ENCODE results near the gene MPDZ.

DNA sequence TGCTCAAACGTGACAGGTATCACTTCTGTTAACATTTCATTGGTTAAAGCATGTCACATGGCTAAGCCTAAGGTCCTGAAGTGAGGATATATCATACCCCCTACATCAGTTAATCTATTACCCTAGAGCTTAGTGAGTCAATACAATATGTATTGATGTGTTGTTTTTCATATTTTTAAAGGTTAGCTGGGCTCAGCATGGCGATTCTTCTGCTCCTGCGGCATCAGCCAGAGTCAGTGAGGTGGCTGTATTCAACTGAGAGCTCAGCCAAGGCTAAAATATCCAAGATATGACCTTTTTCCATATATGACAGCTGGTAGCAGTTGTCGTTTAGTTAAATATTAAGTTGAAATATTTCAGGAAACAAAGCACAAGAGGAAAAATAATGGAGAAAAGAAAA lies 38.5 kb upstream of the MPDZ start:
- TF ChIP-seq TCF12 (IDR thresholded peaks at IDR 0.05) (no peak), TCF12 (CRISPR knock-in tag; IDR thresholded peaks at IDR 0.05) (no peak), MZF1 (CRISPR knock-in tag; IDR thresholded peaks at IDR 0.05; ENCODE audit: borderline replicate concordance) (no peak), EHMT2 (IDR thresholded peaks at IDR 0.05; ENCODE audit: borderline replicate concordance, low read depth, low read length) (no peak), ZBTB8A (CRISPR knock-in tag; IDR thresholded peaks at IDR 0.05; ENCODE audit: borderline replicate concordance, low read depth) (no peak), POLR2AphosphoS5 (IDR thresholded peaks at IDR 0.05; ENCODE audit: low read depth, low read length) (no peak)
